Sigmoid colon (tissue), 7 donors: ENCODE data around the gene ZYG11A. TPM values are rescaled to one million over a fixed set of nuclear protein-coding genes. Genes with fewer than 3 reads are reported as not detected.

Source experiments
- DNase-seq: peaks from one replicate; pipeline ENCODE4 v3.0.0-alpha.2; 2019
- H3K27ac ChIP-seq, 4 donors: fragments of 200-600 bp; sonication (generic); one replicate each; pipeline ENCODE4 v1.5.1; 2016 to 2019; ENCODE audit warnings: mild to moderate bottlenecking in 1 of 4
- H3K27me3 ChIP-seq, 3 donors: fragments of 200-600 bp; sonication (generic); one replicate each; pipeline ENCODE4 v1.5.1; 2019; ENCODE audit warnings: mild to moderate bottlenecking in 1 of 3
- H3K36me3 ChIP-seq, 4 donors: fragments of 200-600 bp; sonication (generic); one replicate each; pipeline ENCODE4 v1.5.1; 2016 to 2019
- H3K4me1 ChIP-seq, 4 donors: fragments of 200-600 bp; sonication (generic); one replicate each; pipeline ENCODE4 v1.5.1; 2017 to 2019
- H3K4me3 ChIP-seq, 4 donors: fragments of 200-600 bp; sonication (generic); one replicate each; pipeline ENCODE4 v1.5.1; 2017 to 2019; ENCODE audit warnings: mild to moderate bottlenecking in 2 of 4, moderate library complexity in 1 of 4
- H3K9me3 ChIP-seq, 4 donors: fragments of 200-600 bp in 3 of 4; sonication (generic) in 3 of 4; one replicate each; pipeline versions ENCODE4 v1.5.1 to v1.6.1; 2013 to 2019
- CTCF ChIP-seq, 4 experiments: fragments of 450-650 bp in 3 of 4; fragments of 200-600 bp in 1 of 4; IDR thresholded peaks; one replicate each; pipeline ENCODE4 v1.5.1; 2016 to 2019; ENCODE audit warnings: antibody characterized with exemption in 4 of 4, mild to moderate bottlenecking in 3 of 4, moderate library complexity in 2 of 4
- EP300 ChIP-seq, 4 donors: sonication (generic); formaldehyde crosslinking; IDR thresholded peaks; one replicate each; pipeline ENCODE4 v1.6.1; 2017; ENCODE audit warnings: antibody characterized with exemption in 4 of 4
- POLR2A ChIP-seq, 2 donors: fragments of 450-650 bp; IDR thresholded peaks; one replicate each; pipeline ENCODE4 v1.6.1; 2016; ENCODE audit warnings: antibody characterized with exemption in 2 of 2, mild to moderate bottlenecking in 2 of 2, moderate library complexity in 2 of 2
- POLR2AphosphoS5 ChIP-seq, 4 donors: sonication (generic); formaldehyde crosslinking; IDR thresholded peaks; one replicate each; pipeline ENCODE4 v1.6.1; 2017; ENCODE audit warnings: antibody characterized with exemption in 4 of 4
- WGBS, 2 donors: extraction: QIAGEN DNeasy Blood & Tissue Kit; methylation state at CpG; one replicate each; pipeline ENCODE4 v1.1.7; 2013; 5-methylcytosine and 5-hydroxymethylcytosine counted together
- intact Hi-C: fragments of 100-400 bp; cut with DNase I; formaldehyde crosslinking; loops from one replicate; pipeline ENCODE4 v1.15.1; 2023
- polyA plus RNA-seq, 3 donors: library from polyadenylated mRNA; stranded (reverse); fragments of 200-250 nt; gene quantifications; one replicate each; pipeline ENCODE4 v1.2.3, GENCODE V29; 2013
- total RNA-seq, 4 donors: library from RNA; depleted of rRNA; stranded (reverse); fragments of >200 nt; gene quantifications; one replicate each; pipeline ENCODE4 v1.1.0, GENCODE V29; 2016
- donor health status: healthy with polysubstance abuse.
- donor health status: Bipolar disorder and iron deficiency.
- donor health status: healthy.

The ZYG11A gene
- total and polyA plus RNA-seq, 7 donors = 0.07 TPM; not detected in 6

GRCh38 chr1:52899445-52899894, 56.9 kb downstream of the ZYG11A start:
- WGBS, 2 donors = 55 to 56% methylated on average over 4 of the region's 4 CpGs
- Histone ChIP-seq H3K4me1 (no peaks in the 10 kb centered on the region), H3K27ac (no peak overlapping the region), H3K27me3 (no peaks in the 10 kb centered on the region), H3K4me3 (no peak overlapping the region), H3K36me3 (peaks cover 0 to 17% (median 3%) of the 10 kb centered on the region in 4 donors), H3K9me3 (no peaks in the 10 kb centered on the region)
- no peak for TF ChIP-seq EP300 (IDR thresholded peaks at IDR 0.05)
- no peak for TF ChIP-seq POLR2A (IDR thresholded peaks at IDR 0.05)
- TF ChIP-seq POLR2AphosphoS5 (IDR thresholded peaks at IDR 0.05) = no peak
- TF ChIP-seq CTCF (IDR thresholded peaks at IDR 0.05) = no peak
- DNase-seq = no peak
- intact Hi-C loops = no loop called here

- TF ChIP-seq CTCF (IDR thresholded peaks at IDR 0.05) (no peak), EP300 (IDR thresholded peaks at IDR 0.05) (no peak), POLR2AphosphoS5 (IDR thresholded peaks at IDR 0.05) (no peak)
- intact Hi-C loops = no loop called here
- no peak for DNase-seq
- Histone ChIP-seq H3K4me3 (no peak overlapping the region), H3K27me3 (no peaks in the 10 kb centered on the region), H3K27ac (no peak overlapping the region), H3K9me3 (no peaks in the 10 kb centered on the region), H3K4me1 (peaks cover 0 to 5% (median 0%) of the 10 kb centered on the region in 4 donors), H3K36me3 (peaks cover 0 to 10% (median 3%) of the 10 kb centered on the region in 4 donors)
- WGBS, 2 donors = 89 to 91% methylated on average over 2 of the region's 2 CpGs
Measured at GRCh38 chr1:52900402-52900801, 57.8 kb downstream of the ZYG11A start.

GRCh38 chr1:52901384-52901783, 58.8 kb downstream of the ZYG11A start:
- intact Hi-C loops = no loop called here
- H3K27ac ChIP-seq = no peak overlapping the region
- no peak overlapping the region for H3K4me3 ChIP-seq
- H3K27me3 ChIP-seq = no peaks in the 10 kb centered on the region
- no peaks in the 10 kb centered on the region for H3K9me3 ChIP-seq
- 84 to 87% methylated on average over 1 of the region's 1 CpG for WGBS, 2 donors
- DNase-seq = no peak
- H3K36me3 ChIP-seq = peaks cover 0 to 3% (median 0%) of the 10 kb centered on the region in 4 donors
- peaks cover 0 to 13% (median 2%) of the 10 kb centered on the region in 4 donors for H3K4me1 ChIP-seq
- TF ChIP-seq POLR2AphosphoS5 (IDR thresholded peaks at IDR 0.05) (no peak), EP300 (IDR thresholded peaks at IDR 0.05) (no peak), POLR2A (IDR thresholded peaks at IDR 0.05) (no peak), CTCF (IDR thresholded peaks at IDR 0.05) (no peak)

- intact Hi-C loops = no loop called here
- DNase-seq = no peak
- no peaks in the 10 kb centered on the region for H3K27me3 ChIP-seq
- H3K36me3 ChIP-seq = peaks cover 0 to 12% (median 0%) of the 10 kb centered on the region in 4 donors
- WGBS, 2 donors = 94 to 96% methylated on average over 13 of the region's 13 CpGs
- H3K9me3 ChIP-seq = no peaks in the 10 kb centered on the region
- peaks cover 0 to 15% (median 2%) of the 10 kb centered on the region in 4 donors for H3K4me1 ChIP-seq
- TF ChIP-seq CTCF (IDR thresholded peaks at IDR 0.05) = no peak
- TF ChIP-seq POLR2A (IDR thresholded peaks at IDR 0.05) = no peak
- no peak for TF ChIP-seq EP300 (IDR thresholded peaks at IDR 0.05)
- TF ChIP-seq POLR2AphosphoS5 (IDR thresholded peaks at IDR 0.05) = no peak
- H3K27ac ChIP-seq = no peak overlapping the region
- no peak overlapping the region for H3K4me3 ChIP-seq
Measured at GRCh38 chr1:52904208-52904926, 61.8 kb downstream of the ZYG11A start.
